Mucosa of stomach (tissue), 1 donor: ENCODE data around the gene ARHGEF38.
"Not testable (repeated sequence)": the region's sequence is repeated elsewhere in the genome, so short reads cannot be mapped to it uniquely, and the experiment has no call there.

ENCODE experiments used
- H3K27me3 ChIP-seq: one replicate; pipeline ENCODE4 v1.7.0; 2013; ENCODE audit warnings: mild to moderate bottlenecking, low read length; ENCODE audit not compliant: control insufficient read depth, insufficient read depth
- H3K36me3 ChIP-seq: one replicate; pipeline ENCODE4 v1.7.0; 2013; ENCODE audit warnings: low read length; ENCODE audit not compliant: control insufficient read depth, insufficient read depth
- H3K4me1 ChIP-seq: one replicate; pipeline ENCODE4 v1.7.0; 2013; ENCODE audit warnings: mild to moderate bottlenecking, low read length; ENCODE audit not compliant: control insufficient read depth, insufficient read depth
- H3K4me3 ChIP-seq: one replicate; pipeline ENCODE4 v1.7.0; 2013; ENCODE audit warnings: low read length
- H3K9ac ChIP-seq: one replicate; pipeline ENCODE4 v1.7.0; 2013; ENCODE audit warnings: mild to moderate bottlenecking, low read length, moderate library complexity
- H3K9me3 ChIP-seq: one replicate; pipeline ENCODE4 v1.7.0; 2013; ENCODE audit warnings: mild to moderate bottlenecking, low read length, moderate library complexity; ENCODE audit not compliant: control insufficient read depth
- donor health status: Pancreatic carcinoma.

ARHGEF38 gene

DNA sequence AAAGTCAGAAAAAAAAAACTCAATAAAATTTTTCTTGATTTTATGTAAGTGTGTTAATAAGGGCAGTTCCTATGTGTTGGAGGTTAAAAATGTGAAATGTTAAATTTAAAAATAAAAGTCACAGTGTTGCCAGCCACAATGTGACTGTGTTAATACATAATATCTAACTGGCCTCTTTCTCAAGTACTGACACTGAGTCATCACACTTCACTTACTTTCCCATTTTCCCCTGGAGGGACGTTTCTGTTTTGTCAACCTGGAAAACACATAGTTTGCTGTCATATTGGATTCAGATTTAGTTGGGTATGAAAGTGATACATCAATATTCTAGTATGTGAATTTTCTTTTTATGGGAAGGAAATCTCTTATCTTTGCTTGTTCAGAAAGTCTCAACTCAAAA is 46.4 kb downstream of the ARHGEF38 start:
- Histone ChIP-seq H3K9ac (no peak overlapping the region), H3K27me3 (no peaks in the 10 kb centered on the region), H3K4me1 (peaks cover 19% of the 10 kb centered on the region), H3K4me3 (no peak overlapping the region), H3K9me3 (no peaks in the 10 kb centered on the region), H3K36me3 (no peaks in the 10 kb centered on the region)

DNA sequence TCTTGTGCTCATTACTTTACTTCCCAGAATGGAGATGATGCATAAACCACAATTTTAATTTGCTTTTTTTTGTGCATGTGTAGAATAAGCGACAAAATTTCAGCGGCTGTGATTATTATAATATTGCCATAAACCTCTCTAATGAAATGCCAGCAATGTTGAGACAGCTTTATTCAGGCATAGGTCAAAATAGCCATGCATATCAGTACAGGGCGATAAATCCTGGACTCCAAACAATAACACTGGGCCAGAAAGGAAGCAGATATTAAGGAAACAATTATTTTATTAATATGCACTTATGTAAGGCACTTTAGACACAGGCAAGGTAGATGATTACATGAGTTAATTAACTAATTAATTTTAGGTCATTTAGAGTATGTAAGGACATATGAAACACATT is 47.1 kb downstream of the ARHGEF38 start:
- Histone ChIP-seq H3K27me3 (no peaks in the 10 kb centered on the region), H3K9ac (no peak overlapping the region), H3K36me3 (no peaks in the 10 kb centered on the region), H3K4me3 (no peak overlapping the region), H3K4me1 (peaks cover 13% of the 10 kb centered on the region), H3K9me3 (no peaks in the 10 kb centered on the region)

DNA sequence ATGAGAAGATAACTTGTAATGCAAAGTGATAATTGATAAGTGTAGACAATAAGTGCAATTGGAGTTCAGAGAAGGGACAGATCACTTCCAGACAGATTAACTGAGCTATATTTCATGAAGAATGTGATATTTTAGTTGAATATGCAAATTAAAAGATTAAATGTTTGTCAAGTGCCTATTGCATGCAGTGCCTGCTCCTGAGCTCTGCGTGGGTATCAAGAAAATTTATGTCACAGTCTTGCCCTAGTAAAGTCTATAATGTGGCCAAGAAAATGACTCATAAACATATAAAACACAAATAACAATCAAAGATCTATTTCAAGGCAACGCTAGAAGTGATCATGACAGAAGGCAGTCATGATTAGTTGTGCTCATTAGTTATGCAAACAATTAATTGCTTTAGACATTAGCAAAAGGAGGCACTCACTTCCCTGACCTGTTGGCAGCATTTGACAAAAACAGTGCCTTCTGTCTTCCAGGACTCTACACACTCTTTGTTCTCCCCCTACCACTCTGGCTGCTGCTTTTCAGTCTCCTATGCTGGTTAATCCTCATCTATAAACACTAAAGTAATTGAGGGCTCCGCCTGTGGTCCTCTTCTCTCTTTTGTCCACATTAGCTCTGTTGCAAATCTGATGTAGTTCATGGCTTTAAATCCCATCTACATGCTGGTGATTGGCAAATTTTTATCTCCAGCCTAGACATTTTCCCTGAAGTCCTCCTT is 47.7 kb downstream of the ARHGEF38 start:
- Histone ChIP-seq H3K4me3 (no peak overlapping the region), H3K9ac (no peak overlapping the region), H3K4me1 (peaks cover 11% of the 10 kb centered on the region), H3K9me3 (no peaks in the 10 kb centered on the region), H3K27me3 (no peaks in the 10 kb centered on the region), H3K36me3 (no peaks in the 10 kb centered on the region)

GRCh38 chr4:105600951-105601350 is 48.5 kb downstream of the ARHGEF38 start:
- no peaks in the 10 kb centered on the region for H3K27me3 ChIP-seq
- H3K4me3 ChIP-seq, result no peak overlapping the region
- H3K9me3 ChIP-seq, result no peaks in the 10 kb centered on the region
- peaks cover 19% of the 10 kb centered on the region for H3K4me1 ChIP-seq
- H3K36me3 ChIP-seq, result no peaks in the 10 kb centered on the region
- H3K9ac ChIP-seq, result no peak overlapping the region

GRCh38 chr4:105601406-105601805 is 49.0 kb downstream of the ARHGEF38 start:
- H3K4me3 ChIP-seq, result no peak overlapping the region
- no peaks in the 10 kb centered on the region for H3K36me3 ChIP-seq
- no peaks in the 10 kb centered on the region for H3K9me3 ChIP-seq
- peaks cover 20% of the 10 kb centered on the region for H3K4me1 ChIP-seq
- no peaks in the 10 kb centered on the region for H3K27me3 ChIP-seq
- H3K9ac ChIP-seq, result no peak overlapping the region

DNA sequence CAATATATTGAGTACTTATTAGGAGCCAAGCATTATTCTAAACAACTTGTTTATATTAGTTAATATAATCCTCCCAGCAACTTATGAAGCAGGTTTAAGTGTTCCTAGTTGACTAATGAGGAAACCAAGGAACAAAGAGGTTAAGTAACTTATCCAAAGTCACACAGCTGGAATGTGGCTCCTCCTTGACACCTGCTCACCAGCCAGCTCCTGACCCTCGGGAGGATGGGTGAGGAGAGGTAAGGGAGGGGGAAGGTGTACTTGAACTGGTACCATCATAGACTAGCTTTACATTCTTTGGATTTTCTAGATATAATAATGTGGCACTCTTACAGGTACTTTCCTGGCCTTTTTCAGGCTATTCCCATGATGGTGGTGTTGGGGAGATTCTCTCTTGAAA is 50.7 kb downstream of the ARHGEF38 start:
- Histone ChIP-seq H3K4me1 (peaks cover 17% of the 10 kb centered on the region), H3K27me3 (no peaks in the 10 kb centered on the region), H3K4me3 (no peak overlapping the region), H3K36me3 (no peaks in the 10 kb centered on the region), H3K9ac (no peak overlapping the region), H3K9me3 (no peaks in the 10 kb centered on the region)

- Histone ChIP-seq H3K27me3 (no peaks in the 10 kb centered on the region), H3K4me3 (no peak overlapping the region), H3K9me3 (no peaks in the 10 kb centered on the region), H3K36me3 (no peaks in the 10 kb centered on the region), H3K9ac (no peak overlapping the region), H3K4me1 (peaks cover 14% of the 10 kb centered on the region)
Measured at GRCh38 chr4:105605493-105605892, 53.1 kb downstream of the ARHGEF38 start.

DNA sequence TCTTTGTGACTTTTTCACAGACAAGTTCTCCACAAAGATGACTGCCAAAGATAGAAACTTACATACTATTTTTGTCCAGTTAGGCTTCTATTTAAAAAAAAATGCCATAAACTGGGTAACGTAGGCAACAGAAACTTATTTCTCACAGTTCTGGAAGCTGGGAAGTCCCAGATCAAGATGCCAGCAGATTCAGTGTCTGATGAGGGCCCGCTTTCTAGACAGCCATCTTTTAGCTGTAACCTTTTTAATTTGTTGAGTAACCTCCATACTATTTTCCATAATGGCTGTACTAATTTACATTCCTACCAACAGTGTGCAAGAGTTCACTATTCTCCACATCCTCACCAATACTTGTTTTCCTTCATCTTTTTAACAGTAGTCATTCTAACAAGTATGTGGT is 55.5 kb downstream of the ARHGEF38 start:
- Histone ChIP-seq H3K36me3 (no peaks in the 10 kb centered on the region), H3K4me3 (no peak overlapping the region), H3K9me3 (no peaks in the 10 kb centered on the region), H3K27me3 (no peaks in the 10 kb centered on the region), H3K9ac (no peak overlapping the region), H3K4me1 (peaks cover 18% of the 10 kb centered on the region)

GRCh38 chr4:105609819-105610218 is 57.4 kb downstream of the ARHGEF38 start:
- H3K4me3 ChIP-seq, H3K27me3 ChIP-seq, H3K9ac ChIP-seq, H3K36me3 ChIP-seq, H3K9me3 ChIP-seq: not testable (repeated sequence)
- H3K4me1 ChIP-seq, result peaks cover 26% of the 10 kb centered on the region

DNA sequence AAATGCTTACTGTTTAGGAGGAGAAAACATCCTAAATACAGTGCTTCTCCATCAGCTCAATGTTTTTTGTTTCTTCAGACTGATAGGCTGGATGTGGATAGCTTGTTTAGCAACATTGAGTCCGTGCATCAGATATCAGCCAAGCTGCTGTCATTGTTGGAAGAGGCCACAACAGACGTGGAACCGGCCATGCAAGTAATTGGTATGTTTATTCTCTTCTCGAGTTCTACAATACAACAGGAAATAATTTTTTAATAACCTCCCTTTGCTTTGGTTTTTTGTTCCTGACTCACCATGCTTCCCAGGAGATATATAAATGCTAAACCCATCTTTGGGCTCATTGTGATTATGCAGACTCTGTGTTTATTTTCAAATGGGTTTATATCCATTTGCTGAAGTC is 60.9 kb downstream of the ARHGEF38 start:
- H3K9me3 ChIP-seq, result no peaks in the 10 kb centered on the region
- no peaks in the 10 kb centered on the region for H3K27me3 ChIP-seq
- no peak overlapping the region for H3K4me3 ChIP-seq
- H3K9ac ChIP-seq, result no peak overlapping the region
- no peaks in the 10 kb centered on the region for H3K36me3 ChIP-seq
- peaks cover 17% of the 10 kb centered on the region for H3K4me1 ChIP-seq

DNA sequence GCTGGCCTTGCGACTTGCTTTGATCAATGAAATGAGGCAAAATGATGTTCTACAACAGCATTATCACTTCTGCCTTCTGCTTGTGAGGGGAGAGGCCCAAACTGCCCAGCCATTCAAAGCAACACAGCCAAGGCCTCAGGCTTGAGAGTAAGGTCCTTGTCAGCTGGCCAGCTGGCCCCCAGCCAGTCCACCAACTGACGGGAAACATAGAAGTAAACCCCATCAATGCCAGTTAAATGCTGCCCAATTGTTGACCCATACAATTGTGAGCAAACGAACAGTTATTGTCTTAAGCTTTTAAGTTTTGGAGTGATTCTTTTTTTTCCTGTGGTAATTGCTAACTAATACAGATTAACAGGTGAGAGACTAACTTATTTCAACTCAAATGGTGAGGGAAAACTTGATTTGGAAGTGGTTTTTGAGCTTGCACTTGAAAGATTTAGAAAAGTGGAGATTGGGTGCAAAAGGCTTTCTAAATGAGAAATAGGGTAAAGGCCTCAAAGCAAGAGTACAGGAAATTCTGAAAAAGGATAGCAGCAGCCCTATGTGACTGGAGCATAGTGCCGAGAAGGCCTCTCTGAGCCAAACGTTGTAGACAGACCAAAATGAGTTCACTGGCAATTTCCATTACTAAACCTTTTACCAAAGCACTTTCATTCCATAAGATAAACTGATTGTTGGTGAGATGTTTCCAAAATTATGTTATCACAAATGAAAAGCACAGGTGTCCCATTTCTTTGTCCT is 66.9 kb downstream of the ARHGEF38 start:
- Histone ChIP-seq H3K9me3 (no peaks in the 10 kb centered on the region), H3K4me1 (peaks cover 19% of the 10 kb centered on the region), H3K9ac (no peak overlapping the region), H3K4me3 (no peak overlapping the region), H3K36me3 (no peaks in the 10 kb centered on the region), H3K27me3 (no peaks in the 10 kb centered on the region)

GRCh38 chr4:105620640-105621323 is 68.4 kb downstream of the ARHGEF38 start:
- Histone ChIP-seq H3K9me3 (no peaks in the 10 kb centered on the region), H3K9ac (no peak overlapping the region), H3K4me1 (peaks cover 24% of the 10 kb centered on the region), H3K36me3 (no peaks in the 10 kb centered on the region), H3K4me3 (no peak overlapping the region), H3K27me3 (no peaks in the 10 kb centered on the region)
